Urinary bladder (tissue), 4 donors: ENCODE results near the gene GPR35. TPM values are rescaled to one million over a fixed set of nuclear protein-coding genes. Genes with fewer than 3 reads are reported as not detected.

Source experiments
- DNase-seq: peaks from one replicate; pipeline ENCODE4 v3.0.0-alpha.2; 2015; ENCODE audit errors: extremely low spot score
- H3K27ac ChIP-seq: one replicate; pipeline ENCODE4 v1.5.1; 2013; ENCODE audit warnings: low read depth, mild to moderate bottlenecking, moderate library complexity
- H3K36me3 ChIP-seq: one replicate; pipeline ENCODE4 v1.6.1; 2013; ENCODE audit warnings: mild to moderate bottlenecking, moderate library complexity; ENCODE audit not compliant: insufficient read depth
- H3K4me1 ChIP-seq: one replicate; pipeline ENCODE4 v1.6.1; 2013; ENCODE audit warnings: mild to moderate bottlenecking, moderate library complexity; ENCODE audit not compliant: insufficient read depth
- H3K4me3 ChIP-seq: one replicate; pipeline ENCODE4 v1.5.1; 2013; ENCODE audit warnings: low read depth, low read length
- whole genome bisulfite sequencing: extraction: QIAGEN DNeasy Blood & Tissue Kit; methylation state at CpG from one replicate; pipeline ENCODE4 v1.1.7; 2013; 5-methylcytosine and 5-hydroxymethylcytosine counted together
- polyA plus RNA-seq: library from polyadenylated mRNA; stranded (reverse); fragments of 200-250 nt; gene quantifications from one replicate; pipeline ENCODE4 v1.2.3, GENCODE V29; 2013
- total RNA-seq: library from RNA; depleted of rRNA; stranded (reverse); fragments of >200 nt; gene quantifications from one replicate; pipeline ENCODE4 v1.2.3, GENCODE V29; 2014
- donor health status: healthy with polysubstance abuse.
- donor health status: healthy.

The GPR35 gene
- total and polyA plus RNA-seq, 2 donors = 0.63 to 3.3 TPM

- H3K4me1 ChIP-seq = no peaks in the 10 kb centered on the region
- peak overlapping the region; percentile 69 for H3K4me3 ChIP-seq
- WGBS = 85% methylated on average over 6 of the region's 6 CpGs
- no peak for DNase-seq
- H3K36me3 ChIP-seq = no peaks in the 10 kb centered on the region
- H3K27ac ChIP-seq = no peak overlapping the region
These were observed 40.2 kb upstream of the GPR35 start for GRCh38 chr2:240585101-240585500.

GRCh38 chr2:240585681-240586197, 39.5 kb upstream of the GPR35 start:
- WGBS = 3% methylated on average over 20 of the region's 20 CpGs
- Histone ChIP-seq H3K4me3 (peak overlapping the region; percentile 69), H3K36me3 (no peaks in the 10 kb centered on the region), H3K4me1 (no peaks in the 10 kb centered on the region), H3K27ac (peak overlapping the region; percentile 88)
- no peak for DNase-seq

- H3K36me3 ChIP-seq = peaks cover 2% of the 10 kb centered on the region
- peak within 1 kb of the TSS; percentile 69 for H3K4me3 ChIP-seq
- peak within 1 kb of the TSS; percentile 88 for H3K27ac ChIP-seq
- WGBS = under 1% methylated on average over 88 of the region's 88 CpGs
- no peaks in the 10 kb centered on the region for H3K4me1 ChIP-seq
- DNase-seq = peak; percentile 90
These were observed 38.9 kb upstream of the GPR35 start, which contains the start of gene CAPN10 for GRCh38 chr2:240586198-240586918. TSS of gene CAPN10 (plus strand) at chr2:240586734. CDS start at chr2:240586912, 178 bp downstream.

- DNase-seq = no peak
- H3K4me1 ChIP-seq = no peaks in the 10 kb centered on the region
These were observed 38.1 kb upstream of the GPR35 start for GRCh38 chr2:240586919-240587800.

GRCh38 chr2:240588006-240588655, 37.1 kb upstream of the GPR35 start:
- H3K27ac ChIP-seq = no peak overlapping the region
- no peaks in the 10 kb centered on the region for H3K4me1 ChIP-seq
- H3K36me3 ChIP-seq = peaks cover 2% of the 10 kb centered on the region
- H3K4me3 ChIP-seq = no peak overlapping the region
- 78% methylated on average over 10 of the region's 10 CpGs for whole genome bisulfite sequencing
- DNase-seq = no peak

More at GRCh38 chr2:240586919-240587800, 38.1 kb upstream of the GPR35 start:
- peaks cover 2% of the 10 kb centered on the region for H3K36me3 ChIP-seq
- H3K4me3 ChIP-seq = peak overlapping the region; percentile 69
- 3% methylated on average over 62 of the region's 62 CpGs for WGBS
- no peak overlapping the region for H3K27ac ChIP-seq

GRCh38 chr2:240588669-240589068, 36.6 kb upstream of the GPR35 start:
- Histone ChIP-seq H3K36me3 (peaks cover 2% of the 10 kb centered on the region), H3K4me1 (no peaks in the 10 kb centered on the region), H3K27ac (no peak overlapping the region), H3K4me3 (no peak overlapping the region)
- 73% methylated on average over 4 of the region's 4 CpGs for WGBS
- no peak for DNase-seq

- Histone ChIP-seq H3K4me1 (no peaks in the 10 kb centered on the region), H3K4me3 (no peak overlapping the region), H3K36me3 (peaks cover 2% of the 10 kb centered on the region), H3K27ac (no peak overlapping the region)
- DNase-seq = no peak
- WGBS = 89% methylated on average over 14 of the region's 14 CpGs
These were observed 35.9 kb upstream of the GPR35 start for GRCh38 chr2:240589375-240589774.

GRCh38 chr2:240589850-240590525, 35.3 kb upstream of the GPR35 start:
- no peak overlapping the region for H3K27ac ChIP-seq
- WGBS = 93% methylated on average over 16 of the region's 16 CpGs
- peaks cover 2% of the 10 kb centered on the region for H3K36me3 ChIP-seq
- H3K4me1 ChIP-seq = no peaks in the 10 kb centered on the region
- no peak overlapping the region for H3K4me3 ChIP-seq
- no peak for DNase-seq

- Histone ChIP-seq H3K4me1 (no peaks in the 10 kb centered on the region), H3K4me3 (no peak overlapping the region), H3K27ac (no peak overlapping the region), H3K36me3 (peaks cover 2% of the 10 kb centered on the region)
- no peak for DNase-seq
- 96% methylated on average over 21 of the region's 21 CpGs for WGBS
These were observed 34.6 kb upstream of the GPR35 start for GRCh38 chr2:240590681-240591111.

- WGBS = 91% methylated on average over 6 of the region's 6 CpGs
- Histone ChIP-seq H3K36me3 (peaks cover 2% of the 10 kb centered on the region), H3K27ac (no peak overlapping the region), H3K4me1 (no peaks in the 10 kb centered on the region), H3K4me3 (no peak overlapping the region)
- DNase-seq = no peak
These were observed 34.1 kb upstream of the GPR35 start for GRCh38 chr2:240591226-240591625.

GRCh38 chr2:240591784-240592183, 33.5 kb upstream of the GPR35 start:
- 95% methylated on average over 13 of the region's 13 CpGs for WGBS
- DNase-seq = no peak
- peaks cover 2% of the 10 kb centered on the region for H3K36me3 ChIP-seq
- H3K4me3 ChIP-seq = no peak overlapping the region
- no peaks in the 10 kb centered on the region for H3K4me1 ChIP-seq
- no peak overlapping the region for H3K27ac ChIP-seq

- no peak overlapping the region for H3K27ac ChIP-seq
- peaks cover 2% of the 10 kb centered on the region for H3K36me3 ChIP-seq
- WGBS = 91% methylated on average over 20 of the region's 20 CpGs
- H3K4me3 ChIP-seq = no peak overlapping the region
- no peaks in the 10 kb centered on the region for H3K4me1 ChIP-seq
- DNase-seq = no peak
These were observed 32.1 kb upstream of the GPR35 start for GRCh38 chr2:240593026-240593702.
